ENCODE results near the gene DOHH.

Gene DOHH

DNA sequence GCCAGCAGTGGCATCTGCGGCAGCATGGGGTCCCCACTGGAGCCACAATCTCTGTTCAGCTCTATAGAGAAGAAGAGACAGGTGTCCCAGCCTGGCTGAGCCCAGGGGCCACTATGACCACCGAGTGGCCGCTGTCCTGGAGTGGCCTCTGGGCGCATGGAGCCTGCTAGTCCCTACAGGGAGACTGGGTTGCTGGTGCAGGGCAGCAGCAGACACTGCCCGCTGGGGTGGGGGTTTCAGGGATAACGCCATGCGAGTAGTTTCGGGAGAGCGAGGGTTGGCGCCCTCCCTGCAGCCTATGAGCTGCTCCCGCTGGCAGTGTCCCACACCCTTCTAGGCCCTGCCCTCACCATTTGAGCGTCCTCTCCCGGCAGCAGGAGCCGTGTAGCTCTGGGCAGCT is 27.6 kb upstream of the DOHH start:
- no peak for DNase-seq (ENCODE audit: insufficient read length, low spot score)
- no peak for FAIRE-seq
- TF ChIP-seq SPI1 (IDR thresholded peaks at IDR 0.05; ENCODE audit: low read depth, low read length) (no peak), POLR2A (IDR thresholded peaks at IDR 0.05; ENCODE audit: low read depth, low read length) (no peak), POU2F2 (IDR thresholded peaks at IDR 0.05; ENCODE audit: low read depth, low read length) (no peak)

DNA sequence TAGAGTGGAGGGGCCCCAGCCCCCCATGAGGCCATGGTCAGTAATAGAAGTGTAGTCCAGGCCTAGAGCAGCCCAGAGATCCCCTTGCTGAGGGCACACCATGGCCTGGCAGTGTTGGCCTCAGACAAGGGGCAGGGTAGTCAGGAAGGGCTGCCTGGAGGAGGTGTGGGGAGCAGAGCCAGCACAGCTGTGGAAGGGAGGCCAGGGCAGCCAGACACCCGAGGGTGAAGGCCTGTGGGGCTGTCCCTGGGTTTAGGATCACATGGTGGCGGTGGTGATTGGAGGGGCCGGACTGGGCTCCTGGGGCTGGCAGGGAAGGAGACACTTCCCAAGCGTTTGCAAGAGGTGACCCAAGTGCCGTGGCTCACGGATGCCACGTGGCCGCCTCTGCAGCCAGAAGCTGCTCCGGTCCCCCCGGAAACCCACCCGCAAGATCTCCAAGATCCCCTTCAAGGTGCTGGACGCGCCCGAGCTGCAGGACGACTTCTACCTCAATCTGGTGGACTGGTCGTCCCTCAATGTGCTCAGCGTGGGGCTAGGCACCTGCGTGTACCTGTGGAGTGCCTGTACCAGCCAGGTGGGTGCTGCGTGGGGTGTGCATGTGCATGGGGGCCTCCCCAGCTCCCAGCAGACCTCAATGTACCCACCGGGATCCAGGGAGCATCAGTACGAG is 26.9 kb upstream of the DOHH start:
- DNase-seq (ENCODE audit: insufficient read length, low spot score) (no peak), FAIRE-seq (no peak)
- TF ChIP-seq POLR2AphosphoS5 (IDR thresholded peaks at IDR 0.05; ENCODE audit: low read depth, low read length), result no peak
- TF ChIP-seq SPI1 (IDR thresholded peaks at IDR 0.05; ENCODE audit: low read depth, low read length), result no peak
- no peak for TF ChIP-seq TAF1 (IDR thresholded peaks at IDR 0.05; ENCODE audit: low read depth, low read length)
- TF ChIP-seq POU2F2 (IDR thresholded peaks at IDR 0.05; ENCODE audit: low read depth, low read length), result no peak
- TF ChIP-seq PAX5 (IDR thresholded peaks at IDR 0.05; ENCODE audit: insufficient read depth, low read length, severe bottlenecking), result no peak
- no peak for TF ChIP-seq POLR2A (IDR thresholded peaks at IDR 0.05; ENCODE audit: low read depth, low read length)

DNA sequence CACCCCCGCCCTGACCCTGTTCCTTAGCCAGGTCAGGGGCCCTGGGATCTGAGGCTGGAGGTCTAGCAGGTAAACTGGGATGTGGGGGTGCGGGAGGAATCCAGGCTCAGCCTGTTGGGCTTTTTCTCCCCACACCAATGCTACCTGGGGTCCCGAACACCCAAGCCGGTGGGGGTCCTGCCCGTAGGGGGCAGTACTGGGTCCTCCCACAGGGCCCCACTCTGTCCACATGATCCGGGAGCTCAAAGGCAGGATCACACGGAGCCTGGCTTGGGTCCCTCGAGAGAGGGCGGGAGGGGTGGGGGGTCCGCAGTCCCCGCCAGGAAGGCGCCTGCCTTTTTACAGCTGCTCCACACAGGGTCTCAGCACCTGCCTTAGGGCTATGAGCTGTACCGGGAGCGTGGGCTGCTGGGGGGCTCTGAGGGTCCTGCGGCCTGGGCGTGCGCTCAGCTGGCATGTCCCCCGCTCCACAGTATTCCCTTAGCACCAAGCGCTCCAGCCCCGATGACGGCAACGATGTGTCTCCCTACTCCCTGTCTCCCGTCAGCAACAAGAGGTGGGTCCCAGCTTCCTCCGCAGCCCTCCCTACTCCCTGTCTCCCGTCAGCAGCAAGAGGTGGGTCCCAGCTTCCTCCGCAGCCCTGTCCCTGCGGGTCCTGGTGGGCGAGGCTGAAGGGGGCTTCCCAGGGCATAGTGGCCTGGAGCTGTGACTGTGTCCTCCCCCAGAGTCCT is 26.2 kb upstream of the DOHH start:
- TF ChIP-seq PAX5 (IDR thresholded peaks at IDR 0.05; ENCODE audit: insufficient read depth, low read length, severe bottlenecking) (no peak), POLR2A (IDR thresholded peaks at IDR 0.05; ENCODE audit: low read depth, low read length) (no peak), POLR2AphosphoS5 (IDR thresholded peaks at IDR 0.05; ENCODE audit: low read depth, low read length) (no peak), TAF1 (IDR thresholded peaks at IDR 0.05; ENCODE audit: low read depth, low read length) (no peak), SPI1 (IDR thresholded peaks at IDR 0.05; ENCODE audit: low read depth, low read length) (no peak), POU2F2 (IDR thresholded peaks at IDR 0.05; ENCODE audit: low read depth, low read length) (no peak)
- DNase-seq (ENCODE audit: insufficient read length, low spot score), result no peak

DNA sequence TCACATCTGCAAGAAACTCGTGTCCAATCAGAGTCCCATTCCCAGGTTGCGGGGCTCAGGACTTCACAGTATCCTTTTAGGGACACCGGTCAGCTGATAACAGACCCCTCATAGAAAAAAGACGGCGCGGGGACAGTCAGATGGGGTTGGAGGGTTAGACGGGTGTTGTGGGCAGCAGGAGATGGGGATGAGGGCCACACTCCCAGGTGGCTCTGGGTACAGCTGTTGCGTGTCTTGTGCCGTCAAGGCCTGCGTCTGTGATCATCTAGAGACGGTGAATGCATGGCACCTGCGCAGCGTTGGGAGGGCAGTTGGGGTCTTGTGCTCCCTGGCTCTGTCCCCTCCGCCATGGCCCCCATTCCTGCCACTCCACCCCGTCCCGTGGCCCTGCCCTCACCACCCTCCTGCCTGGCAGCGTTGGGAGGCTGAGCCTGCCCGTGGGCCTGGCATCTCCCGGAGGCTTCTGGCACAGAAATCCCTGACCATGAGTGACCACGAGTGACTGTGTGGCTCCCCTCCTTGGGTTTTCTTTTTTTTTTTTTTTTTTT is 24.5 kb upstream of the DOHH start:
- no peak for DNase-seq (ENCODE audit: insufficient read length, low spot score)

More for the DNA sequence above, 26.2 kb upstream of the DOHH start:
- FAIRE-seq, result no peak

DNA sequence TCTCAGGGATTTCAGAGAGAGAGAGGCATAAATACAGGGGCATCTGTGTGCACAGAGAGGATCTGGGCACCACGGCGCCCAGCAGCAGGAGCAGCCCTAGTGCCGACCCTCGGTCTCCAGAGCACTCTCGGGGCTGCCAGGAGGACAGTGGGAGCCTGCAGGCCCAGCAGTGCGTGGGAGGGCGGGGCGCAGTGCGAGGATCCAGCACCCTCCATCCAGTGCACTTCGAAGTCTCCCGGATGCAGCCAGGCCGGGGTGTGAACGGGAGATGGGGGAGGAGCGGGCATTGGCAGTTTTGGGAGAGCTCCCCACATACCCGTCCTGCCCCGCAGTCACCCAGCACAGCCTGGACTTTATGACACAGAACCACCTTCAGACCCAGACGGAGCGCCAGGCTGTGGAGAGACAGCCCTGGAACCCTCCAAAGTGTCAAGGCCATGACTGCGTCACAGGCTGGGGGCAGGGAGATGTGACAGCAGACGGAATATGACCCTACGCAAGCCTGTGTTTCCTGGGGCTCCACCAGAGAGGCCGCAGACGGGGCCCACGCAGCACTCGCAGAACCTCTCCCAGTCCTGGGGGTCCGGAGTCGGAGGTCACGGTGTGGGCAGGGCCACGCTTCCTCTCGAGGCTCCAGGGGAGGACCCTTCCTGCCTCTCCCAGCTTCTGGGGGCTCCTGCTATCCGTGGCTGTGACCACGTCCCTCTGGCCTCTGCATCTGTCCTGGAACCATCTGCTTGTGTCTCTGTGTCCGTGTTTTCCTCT is 23.8 kb upstream of the DOHH start:
- DNase-seq (ENCODE audit: insufficient read length, low spot score) (no peak), FAIRE-seq (no peak)
- TF ChIP-seq SPI1 (IDR thresholded peaks at IDR 0.05; ENCODE audit: low read depth, low read length) (no peak), POLR2A (IDR thresholded peaks at IDR 0.05; ENCODE audit: low read depth, low read length) (no peak), PAX5 (IDR thresholded peaks at IDR 0.05; ENCODE audit: insufficient read depth, low read length, severe bottlenecking) (no peak), POLR2AphosphoS5 (IDR thresholded peaks at IDR 0.05; ENCODE audit: low read depth, low read length) (no peak), TAF1 (IDR thresholded peaks at IDR 0.05; ENCODE audit: low read depth, low read length) (no peak), POU2F2 (IDR thresholded peaks at IDR 0.05; ENCODE audit: low read depth, low read length) (no peak)

More for the DNA sequence above, 24.5 kb upstream of the DOHH start:
- TF ChIP-seq TAF1 (IDR thresholded peaks at IDR 0.05; ENCODE audit: low read depth, low read length), result no peak
- TF ChIP-seq POLR2A (IDR thresholded peaks at IDR 0.05; ENCODE audit: low read depth, low read length), result no peak
- TF ChIP-seq POLR2AphosphoS5 (IDR thresholded peaks at IDR 0.05; ENCODE audit: low read depth, low read length), result no peak
- no peak for TF ChIP-seq POU2F2 (IDR thresholded peaks at IDR 0.05; ENCODE audit: low read depth, low read length)
- no peak for TF ChIP-seq SPI1 (IDR thresholded peaks at IDR 0.05; ENCODE audit: low read depth, low read length)
- no peak for TF ChIP-seq PAX5 (IDR thresholded peaks at IDR 0.05; ENCODE audit: insufficient read depth, low read length, severe bottlenecking)
- no peak for FAIRE-seq

DNA sequence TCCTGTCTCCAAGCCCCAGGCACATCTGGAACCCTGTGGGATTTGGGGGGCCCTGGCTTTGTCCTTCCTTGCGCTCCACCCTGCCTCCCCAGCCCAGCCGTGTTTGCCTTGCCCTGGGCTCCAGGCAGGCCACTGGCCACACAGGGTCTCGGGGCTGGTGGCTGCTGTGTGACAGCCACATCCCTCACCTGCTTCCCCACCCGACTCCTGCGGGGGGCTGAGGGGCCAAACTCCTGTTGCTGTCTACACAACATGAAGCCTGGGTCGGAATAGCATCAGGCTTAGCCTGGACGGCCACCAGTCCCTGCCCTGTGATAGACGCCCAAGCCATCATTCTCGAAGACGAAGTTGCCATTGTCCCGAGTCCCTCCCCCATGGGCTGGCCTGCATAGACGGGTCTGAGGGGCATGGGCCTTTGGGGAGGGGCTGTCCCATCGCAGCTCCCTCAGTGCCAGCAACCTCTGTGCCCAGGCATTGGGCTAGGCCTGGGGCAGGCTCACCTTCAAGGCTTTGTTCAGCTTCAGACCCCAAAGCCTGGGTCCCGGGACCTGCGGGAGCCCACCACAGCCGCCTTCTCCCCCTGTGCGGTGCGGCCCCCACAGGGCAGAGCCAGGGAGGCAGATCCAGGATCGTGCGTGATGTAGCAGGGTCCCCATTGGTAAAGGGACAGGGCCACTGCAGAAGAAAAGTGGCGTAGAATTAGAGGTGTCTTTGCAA is 23.0 kb upstream of the DOHH start:
- FAIRE-seq (no peak), DNase-seq (ENCODE audit: insufficient read length, low spot score) (no peak)
- TF ChIP-seq SPI1 (IDR thresholded peaks at IDR 0.05; ENCODE audit: low read depth, low read length) (no peak), POLR2A (IDR thresholded peaks at IDR 0.05; ENCODE audit: low read depth, low read length) (no peak), PAX5 (IDR thresholded peaks at IDR 0.05; ENCODE audit: insufficient read depth, low read length, severe bottlenecking) (no peak), TAF1 (IDR thresholded peaks at IDR 0.05; ENCODE audit: low read depth, low read length) (no peak), POLR2AphosphoS5 (IDR thresholded peaks at IDR 0.05; ENCODE audit: low read depth, low read length) (no peak)

DNA sequence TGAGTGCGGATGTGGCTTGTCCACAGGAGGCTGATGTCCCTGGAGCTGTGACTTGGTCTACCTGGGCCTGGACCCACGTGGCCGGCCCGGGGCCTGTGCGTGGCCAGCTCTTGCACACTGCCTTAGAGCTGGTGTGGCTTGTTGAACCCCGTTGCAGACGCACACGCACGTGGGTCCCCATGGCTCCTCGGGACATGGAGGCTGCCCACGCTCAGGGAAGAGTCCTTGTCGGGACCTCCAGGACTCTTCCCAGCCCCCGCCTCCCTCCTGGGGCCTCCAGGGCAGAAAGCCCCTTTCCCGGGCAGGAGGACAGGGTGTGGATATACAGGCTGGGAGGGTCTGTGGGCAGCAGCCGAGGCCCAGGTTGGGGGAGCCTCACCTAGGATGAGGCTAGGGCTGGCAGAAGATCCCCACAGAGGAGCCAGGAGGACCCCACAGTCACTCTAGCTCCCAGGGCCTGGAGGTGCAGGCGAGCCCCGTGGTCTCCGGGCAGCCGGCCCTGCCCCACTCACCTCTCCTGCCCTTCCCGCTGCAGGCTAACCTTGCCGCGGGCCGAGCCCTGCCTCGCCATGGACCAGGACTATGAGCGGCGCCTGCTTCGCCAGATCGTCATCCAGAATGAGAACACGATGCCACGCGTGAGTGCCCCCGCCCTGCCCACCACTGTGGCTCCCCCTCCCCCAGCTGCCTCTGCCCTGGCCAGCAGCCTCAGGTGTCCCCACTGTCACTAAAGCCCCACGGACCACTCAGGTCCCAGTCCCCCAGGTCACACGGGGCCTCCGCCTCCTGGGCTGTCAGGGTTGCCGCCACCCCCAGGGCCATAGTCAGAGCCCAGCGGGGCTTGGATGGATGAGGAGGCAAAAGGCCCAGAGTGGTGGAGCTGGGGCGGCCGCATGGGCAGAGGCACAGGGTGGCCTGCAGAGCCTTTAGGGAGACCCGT is 22.2 kb upstream of the DOHH start:
- TF ChIP-seq SPI1 (IDR thresholded peaks at IDR 0.05; ENCODE audit: low read depth, low read length) (no peak), POLR2AphosphoS5 (IDR thresholded peaks at IDR 0.05; ENCODE audit: low read depth, low read length) (no peak), PAX5 (IDR thresholded peaks at IDR 0.05; ENCODE audit: insufficient read depth, low read length, severe bottlenecking) (no peak), POU2F2 (IDR thresholded peaks at IDR 0.05; ENCODE audit: low read depth, low read length) (no peak), TAF1 (IDR thresholded peaks at IDR 0.05; ENCODE audit: low read depth, low read length) (no peak), POLR2A (IDR thresholded peaks at IDR 0.05; ENCODE audit: low read depth, low read length) (no peak)
- FAIRE-seq, result no peak

DNA sequence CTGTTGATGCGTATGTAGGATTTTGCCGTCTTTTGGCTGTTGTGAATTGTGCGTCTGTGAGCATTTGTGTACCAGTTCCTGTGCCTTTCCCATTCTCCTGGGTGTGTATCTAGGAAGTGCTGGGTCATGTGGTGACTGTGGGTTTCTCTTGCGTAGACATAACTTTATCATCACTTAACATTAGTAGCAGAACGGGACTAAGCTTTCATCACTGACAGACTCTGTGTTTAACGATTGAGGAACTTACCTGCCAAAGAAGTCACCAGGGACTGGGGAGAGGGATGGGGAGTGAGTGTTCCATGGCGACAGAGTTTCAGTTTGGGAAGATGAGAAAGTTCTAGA is 20.6 kb upstream of the DOHH start:
- DNase-seq (ENCODE audit: insufficient read length, low spot score) (no peak), FAIRE-seq (no peak)
- TF ChIP-seq SPI1 (IDR thresholded peaks at IDR 0.05; ENCODE audit: low read depth, low read length) (no peak), TAF1 (IDR thresholded peaks at IDR 0.05; ENCODE audit: low read depth, low read length) (no peak), POLR2AphosphoS5 (IDR thresholded peaks at IDR 0.05; ENCODE audit: low read depth, low read length) (no peak), PAX5 (IDR thresholded peaks at IDR 0.05; ENCODE audit: insufficient read depth, low read length, severe bottlenecking) (no peak)

More for the DNA sequence above, 22.2 kb upstream of the DOHH start:
- no peak for DNase-seq (ENCODE audit: insufficient read length, low spot score)
